Naive thymus-derived CD4-positive, alpha-beta T cell (primary cell): ENCODE results near the gene EPPIN. TPM values are rescaled to one million over a fixed set of nuclear protein-coding genes. Genes with fewer than 3 reads are reported as not detected.

Source experiments
- ATAC-seq: fragments of 150-1000 bp; cut with Tn5 transposase; 2 replicates; pipeline ENCODE4 v1.10.0; 2021; ENCODE audit warnings: mild to moderate bottlenecking, moderate library complexity
- CTCF ChIA-PET: fragments of 350-600 bp; sonication (Branson Sonifier 250); formaldehyde crosslinking; loops from one replicate; lab custom pipeline; 2021; ENCODE audit warnings: antibody characterized with exemption; lab: Charles Lee
- POLR2A ChIA-PET: fragments of 350-600 bp; sonication (Branson Sonifier 250); formaldehyde crosslinking; loops from one replicate; lab custom pipeline; 2021; ENCODE audit warnings: antibody characterized with exemption, inconsistent platforms; lab: Charles Lee
- DNase-seq, 9 donors: peaks; one replicate each; pipeline versions ENCODE4 v3.0.0 to v3.0.0-alpha.2; 2020 to 2022; ENCODE audit warnings: mixed read lengths in 1 of 9
- H3K27ac ChIP-seq: one replicate; pipeline ENCODE4 v1.7.0; 2013; ENCODE audit warnings: mild to moderate bottlenecking, low read depth, low read length, moderate library complexity
- H3K27me3 ChIP-seq, 2 donors: one replicate each; pipeline ENCODE4 v1.7.0; 2013; ENCODE audit warnings: low read length in 2 of 2, mild to moderate bottlenecking in 2 of 2, moderate library complexity in 2 of 2; ENCODE audit not compliant: control insufficient read depth in 2 of 2, insufficient read depth in 2 of 2
- H3K36me3 ChIP-seq, 3 experiments: 1 replicate in 2 of 3; 2 replicates in 1 of 3; pipeline ENCODE4 v1.7.0; 2013; ENCODE audit warnings: low read length in 3 of 3, mild to moderate bottlenecking in 3 of 3, moderate library complexity in 1 of 3; ENCODE audit not compliant: insufficient read depth in 3 of 3, control insufficient read depth in 2 of 3
- H3K4me1 ChIP-seq, 2 donors: one replicate each; pipeline ENCODE4 v1.7.0; 2013; ENCODE audit warnings: low read length in 2 of 2, mild to moderate bottlenecking in 2 of 2, moderate library complexity in 1 of 2; ENCODE audit not compliant: control insufficient read depth in 2 of 2, insufficient read depth in 2 of 2
- H3K4me3 ChIP-seq: 2 replicates; pipeline ENCODE4 v1.7.0; 2013; ENCODE audit warnings: mild to moderate bottlenecking, low read length
- H3K9me3 ChIP-seq, 3 experiments: 1 replicate in 2 of 3; 2 replicates in 1 of 3; pipeline ENCODE4 v1.7.0; 2013; ENCODE audit warnings: low read length in 3 of 3; ENCODE audit not compliant: control insufficient read depth in 2 of 3
- H3K27ac Mint-ChIP-seq, 9 donors: one replicate each; pipeline ENCODE4 v1.8.0; 2020 to 2022; ENCODE audit warnings: mixed read lengths in 9 of 9, mild to moderate bottlenecking in 8 of 9, moderate library complexity in 5 of 9, inconsistent platforms in 2 of 9
- H3K27me3 Mint-ChIP-seq, 5 donors: one replicate each; pipeline ENCODE4 v1.8.0; 2021 to 2022; ENCODE audit warnings: mixed read lengths in 5 of 5, mild to moderate bottlenecking in 1 of 5
- H3K36me3 Mint-ChIP-seq, 5 donors: one replicate each; pipeline ENCODE4 v1.8.0; 2020 to 2022; ENCODE audit warnings: mixed read lengths in 5 of 5, mild to moderate bottlenecking in 3 of 5, inconsistent platforms in 1 of 5
- H3K4me1 Mint-ChIP-seq, 7 donors: one replicate each; pipeline ENCODE4 v1.8.0; 2020 to 2022; ENCODE audit warnings: mixed read lengths in 7 of 7, mild to moderate bottlenecking in 3 of 7, inconsistent platforms in 1 of 7
- H3K4me3 Mint-ChIP-seq, 10 donors: one replicate each; pipeline ENCODE4 v1.8.0; 2020 to 2022; ENCODE audit warnings: mild to moderate bottlenecking in 10 of 10, mixed read lengths in 10 of 10, moderate library complexity in 6 of 10, inconsistent platforms in 2 of 10
- H3K9me3 Mint-ChIP-seq, 11 donors: one replicate each; pipeline ENCODE4 v1.8.0; 2020 to 2022; ENCODE audit warnings: mixed read lengths in 11 of 11, mild to moderate bottlenecking in 4 of 11, inconsistent platforms in 1 of 11, moderate library complexity in 1 of 11
- intact Hi-C, 2 donors: fragments of 100-400 bp; cut with micrococcal nuclease; formaldehyde crosslinking; loops; one replicate each; pipeline ENCODE4 v1.15.1; 2023
- polyA plus RNA-seq, 2 donors: library from polyadenylated mRNA; unstranded; fragments of 300-500 nt; fragmentation: Illumina TruSeq; gene quantifications; one replicate each; pipeline ENCODE4 v1.2.3, GENCODE V29; 2021
- total RNA-seq, 6 experiments: library from RNA in 5 of 6; stranded (reverse) in 5 of 6; gene quantifications; 1 replicate in 5 of 6; 2 replicates in 1 of 6; pipeline ENCODE4 v1.2.3 and lab custom pipeline; 2021 to 2026

Gene EPPIN
- total and polyA plus RNA-seq, 7 experiments from 2014 or later = not detected

DNA sequence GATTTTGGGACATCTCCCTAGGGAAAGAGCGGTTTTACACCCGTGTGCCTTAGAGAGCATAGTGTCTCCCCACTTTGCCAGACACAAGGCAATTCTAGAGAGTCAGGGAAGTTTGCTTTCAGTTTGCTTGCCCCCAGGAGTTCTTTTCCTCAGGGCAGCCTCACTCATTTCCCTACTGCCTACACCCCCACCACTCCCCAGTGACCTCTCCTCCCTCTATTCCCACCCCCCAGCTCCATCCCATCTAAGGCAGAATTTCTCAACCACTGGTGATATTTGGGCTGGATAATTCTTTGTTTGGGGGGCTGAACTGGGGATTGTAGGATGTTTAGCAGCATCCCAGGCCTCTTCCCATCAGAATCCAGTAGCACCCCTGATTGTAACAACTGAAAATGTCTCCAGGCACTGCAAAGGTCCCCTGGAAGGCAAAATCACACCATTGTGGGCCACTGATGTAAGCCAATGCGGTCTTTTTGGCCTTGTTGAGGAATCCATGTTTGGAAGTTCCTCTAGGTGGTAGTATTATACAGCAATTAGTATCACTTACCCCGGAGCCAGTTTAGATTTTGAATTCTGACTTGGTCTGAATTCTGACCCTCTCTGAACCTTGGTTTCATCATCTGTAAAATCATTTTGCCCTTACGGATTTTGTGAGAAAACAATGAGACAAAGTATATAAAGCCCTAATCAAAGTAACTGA is 1.3 kb downstream of the EPPIN start:
- Histone ChIP-seq H3K27me3 (peaks cover 0 to 7% of the 10 kb centered on the region in 2 donors), H3K4me1 (no peaks in the 10 kb centered on the region), H3K36me3 (no peaks in the 10 kb centered on the region), H3K27ac (no peak overlapping the region), H3K4me3 (no peak overlapping the region), H3K9me3 (no peaks in the 10 kb centered on the region)
- H3K9me3 Mint-ChIP-seq = peaks cover 0 to 7% (median 4%) of the 10 kb centered on the region in 11 donors
- no peak overlapping the region for H3K4me3 Mint-ChIP-seq
- intact Hi-C loops = loop anchor here (1.0 to 5.0 kb wide), 2 partner anchors 225 to 226 kb away; no protein-coding TSS in a partner anchor
- ATAC-seq (no peak), DNase-seq (no peak)
- peaks cover 0 to 4% (median 0%) of the 10 kb centered on the region in 5 donors for H3K36me3 Mint-ChIP-seq
- CTCF ChIA-PET = no interaction called here
- H3K27me3 Mint-ChIP-seq = peaks cover 19 to 56% (median 40%) of the 10 kb centered on the region in 5 donors
- POLR2A ChIA-PET = no interaction called here
- H3K27ac Mint-ChIP-seq = no peak overlapping the region
- H3K4me1 Mint-ChIP-seq = no peaks in the 10 kb centered on the region

DNA sequence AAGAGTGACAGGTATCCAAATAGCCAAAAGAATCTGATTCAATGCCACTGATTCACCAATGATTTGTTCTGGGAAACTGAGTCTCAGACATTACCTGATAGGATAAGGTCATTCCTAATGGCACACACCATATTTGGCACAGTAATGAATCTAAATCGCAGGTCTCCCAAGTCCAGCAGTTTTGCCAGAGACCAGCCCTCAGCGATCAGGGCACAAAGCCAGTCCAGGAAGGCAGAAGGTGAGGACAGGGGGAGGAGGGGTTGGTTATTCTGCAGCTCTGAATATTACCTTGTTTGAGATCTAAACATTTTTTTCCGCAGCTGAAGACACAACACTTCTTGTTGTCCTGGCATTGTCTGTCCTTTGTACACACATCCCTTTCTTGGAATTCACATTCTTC is 1.9 kb downstream of the EPPIN start:
- Histone ChIP-seq H3K36me3 (no peaks in the 10 kb centered on the region), H3K27ac (no peak overlapping the region), H3K27me3 (peaks cover 0 to 7% of the 10 kb centered on the region in 2 donors), H3K4me1 (no peaks in the 10 kb centered on the region), H3K4me3 (no peak overlapping the region), H3K9me3 (no peaks in the 10 kb centered on the region)
- peaks cover 0 to 5% (median 3%) of the 10 kb centered on the region in 11 donors for H3K9me3 Mint-ChIP-seq
- no peak overlapping the region for H3K27ac Mint-ChIP-seq
- no peaks in the 10 kb centered on the region for H3K4me1 Mint-ChIP-seq
- H3K27me3 Mint-ChIP-seq = peaks cover 18 to 54% (median 38%) of the 10 kb centered on the region in 5 donors
- ChIA-PET POLR2A (no interaction called here), CTCF (no interaction called here)
- intact Hi-C loops = loop anchor here in 1 of 2 donors (5.0 kb wide), 1 partner anchor 227 kb away; no protein-coding TSS in a partner anchor
- H3K4me3 Mint-ChIP-seq = no peak overlapping the region
- no peak for DNase-seq
- no peak for ATAC-seq
- H3K36me3 Mint-ChIP-seq = peaks cover 0 to 3% (median 0%) of the 10 kb centered on the region in 5 donors

DNA sequence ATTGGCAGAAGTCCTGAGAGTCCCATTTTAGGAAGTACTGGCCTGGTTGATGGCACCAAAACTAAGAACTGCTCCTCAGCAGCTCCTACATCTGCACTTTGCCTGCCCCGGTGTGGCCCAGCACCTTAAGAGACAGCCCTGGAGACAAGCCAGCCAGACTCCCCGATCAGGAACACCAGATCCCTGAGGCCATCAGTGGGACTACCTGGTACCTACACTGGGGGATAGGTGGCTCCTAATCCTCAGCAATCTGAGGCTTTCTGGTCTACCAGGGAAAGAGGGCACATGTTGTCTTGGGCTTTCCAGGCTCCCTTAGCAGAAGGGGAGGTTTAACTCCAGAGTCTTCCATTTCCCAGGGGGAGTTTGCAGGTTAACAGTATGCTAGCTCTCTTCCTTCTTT is 7.8 kb downstream of the EPPIN start, which contains the start of gene WFDC6:
Gene WFDC6 (minus strand): TSS at position 101 of the 400 bp plus-strand sequence. CDS start 75 bp downstream, at position 26.
- POLR2A ChIA-PET = no interaction called here
- H3K4me1 Mint-ChIP-seq = no peaks in the 10 kb centered on the region

DNA sequence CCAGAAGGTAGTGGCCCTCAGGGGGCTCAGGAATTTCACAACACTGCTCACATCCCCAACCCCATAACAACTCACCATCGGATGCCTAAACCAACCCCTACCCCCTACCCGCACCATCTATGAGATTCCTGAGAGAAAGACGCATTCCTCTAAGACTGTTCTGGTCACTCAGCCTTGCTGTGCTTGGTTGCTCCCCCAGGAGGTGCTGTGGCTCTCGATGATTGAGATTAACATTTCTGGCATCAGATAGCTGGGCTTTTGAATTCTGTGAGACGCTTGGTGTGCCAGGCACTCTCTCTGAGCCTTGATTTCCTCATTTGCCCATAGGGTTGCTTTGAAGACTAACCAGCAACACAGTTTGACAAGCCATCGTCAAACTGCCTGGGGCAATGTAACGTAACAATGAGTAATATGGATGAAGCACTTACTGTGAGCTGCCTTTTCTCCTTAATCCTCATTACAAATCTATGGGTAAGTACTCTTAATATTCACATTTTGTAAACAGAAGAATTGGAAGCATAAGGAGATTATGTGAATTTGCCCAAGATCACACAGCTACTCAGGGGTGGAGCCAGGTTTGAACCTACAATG is 8.9 kb downstream of the EPPIN start:
- Mint-ChIP-seq H3K27me3 (peaks cover 12 to 39% (median 32%) of the 10 kb centered on the region in 5 donors), H3K27ac (no peak overlapping the region), H3K4me1 (no peaks in the 10 kb centered on the region), H3K9me3 (peaks cover 0 to 2% (median 0%) of the 10 kb centered on the region in 11 donors), H3K36me3 (peaks cover 0 to 3% (median 0%) of the 10 kb centered on the region in 5 donors), H3K4me3 (no peak overlapping the region)
- Histone ChIP-seq H3K27me3 (peaks cover 0 to 3% of the 10 kb centered on the region in 2 donors), H3K27ac (no peak overlapping the region), H3K9me3 (no peaks in the 10 kb centered on the region), H3K4me3 (no peak overlapping the region), H3K4me1 (no peaks in the 10 kb centered on the region), H3K36me3 (no peaks in the 10 kb centered on the region)
- POLR2A ChIA-PET = no interaction called here
- CTCF ChIA-PET = no interaction called here
- ATAC-seq = no peak
- no peak for DNase-seq
- intact Hi-C loops = no loop called here

More for the DNA sequence above, 7.8 kb downstream of the EPPIN start, which contains the start of gene WFDC6:
- Histone ChIP-seq H3K4me3 (no peak within 1 kb of the TSS), H3K27ac (no peak within 1 kb of the TSS), H3K9me3 (no peaks in the 10 kb centered on the region), H3K4me1 (no peaks in the 10 kb centered on the region), H3K27me3 (peaks cover 0 to 3% of the 10 kb centered on the region in 2 donors), H3K36me3 (no peaks in the 10 kb centered on the region)
- intact Hi-C loops = no loop called here
- peaks cover 0 to 2% (median 0%) of the 10 kb centered on the region in 11 donors for H3K9me3 Mint-ChIP-seq
- H3K27ac Mint-ChIP-seq = no peak within 1 kb of the TSS
- no peak for DNase-seq
- CTCF ChIA-PET = no interaction called here
- no peak within 1 kb of the TSS for H3K4me3 Mint-ChIP-seq
- no peak for ATAC-seq
- peaks cover 16 to 46% (median 39%) of the 10 kb centered on the region in 5 donors for H3K27me3 Mint-ChIP-seq
- peaks cover 0 to 3% (median 0%) of the 10 kb centered on the region in 5 donors for H3K36me3 Mint-ChIP-seq

DNA sequence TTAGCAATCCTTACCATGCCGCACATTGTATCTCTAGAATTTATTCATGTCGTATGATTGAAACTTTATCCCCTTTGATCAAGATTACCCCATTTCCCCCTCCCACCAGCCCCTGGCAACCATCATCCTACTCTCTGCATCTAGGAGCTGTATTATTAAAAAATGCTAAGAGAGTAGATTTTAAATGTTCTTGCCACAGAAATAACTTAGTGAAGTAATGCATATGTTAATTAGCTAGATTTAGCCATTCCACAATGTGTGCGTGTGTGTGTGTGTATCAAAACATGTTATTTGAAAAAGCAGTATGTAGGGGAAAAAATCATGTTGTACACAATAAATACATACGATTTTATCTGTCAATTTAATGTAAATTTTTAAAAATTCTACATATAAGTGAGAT is 19.9 kb downstream of the EPPIN start:
- Mint-ChIP-seq H3K4me3 (no peak overlapping the region), H3K4me1 (no peaks in the 10 kb centered on the region), H3K36me3 (no peaks in the 10 kb centered on the region), H3K9me3 (peaks cover 0 to 1% (median 0%) of the 10 kb centered on the region in 11 donors), H3K27me3 (peaks cover 36 to 60% (median 49%) of the 10 kb centered on the region in 5 donors), H3K27ac (no peak overlapping the region)
- Histone ChIP-seq H3K36me3 (no peaks in the 10 kb centered on the region), H3K4me1 (no peaks in the 10 kb centered on the region), H3K27ac (no peak overlapping the region), H3K27me3 (peaks cover 0 to 5% of the 10 kb centered on the region in 2 donors), H3K4me3 (no peak overlapping the region), H3K9me3 (no peaks in the 10 kb centered on the region)
- DNase-seq = no peak
- CTCF ChIA-PET = no interaction called here
- POLR2A ChIA-PET = no interaction called here
- intact Hi-C loops = no loop called here
- ATAC-seq = no peak

DNA sequence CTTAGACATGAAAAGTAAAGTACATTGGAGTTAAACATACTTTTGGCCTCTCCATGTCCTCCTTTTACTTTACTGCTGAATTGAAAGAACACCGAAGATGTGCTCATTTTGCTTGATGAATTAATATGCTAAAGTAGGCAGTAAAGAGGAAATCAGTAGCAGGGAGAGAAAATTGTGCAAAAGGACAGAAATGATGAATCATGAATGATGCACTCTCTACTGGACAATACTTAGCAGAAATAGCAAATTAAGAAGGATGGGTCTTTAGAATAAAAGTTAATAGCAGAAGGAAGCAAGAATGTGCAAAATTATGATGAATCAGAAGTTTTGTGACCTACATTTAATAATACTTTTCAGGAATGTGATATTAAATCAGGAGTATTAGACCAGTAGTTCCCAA is 23.4 kb downstream of the EPPIN start:
- ChIA-PET CTCF (interaction anchor here (0.6 kb wide), 1 partner anchor 55 kb away, joined by 3 read pairs; no protein-coding TSS in a partner anchor), POLR2A (no interaction called here)
- no peak for ATAC-seq
- H3K36me3 ChIP-seq = no peaks in the 10 kb centered on the region
- Mint-ChIP-seq H3K9me3 (peaks cover 0 to 2% (median 0%) of the 10 kb centered on the region in 11 donors), H3K27ac (no peak overlapping the region), H3K27me3 (peaks cover 30 to 58% (median 40%) of the 10 kb centered on the region in 5 donors), H3K4me3 (no peak overlapping the region), H3K36me3 (no peaks in the 10 kb centered on the region), H3K4me1 (no peaks in the 10 kb centered on the region)
- no peaks in the 10 kb centered on the region for H3K9me3 ChIP-seq
- H3K27ac ChIP-seq = no peak overlapping the region
- no peak for DNase-seq
- H3K4me1 ChIP-seq = no peaks in the 10 kb centered on the region
- intact Hi-C loops = no loop called here
- peaks cover 0 to 5% of the 10 kb centered on the region in 2 donors for H3K27me3 ChIP-seq
- H3K4me3 ChIP-seq = no peak overlapping the region
